Colonic mucosa (tissue), 4 donors: ENCODE measurements around the gene TMUB1. TPM values are rescaled to one million over a fixed set of nuclear protein-coding genes. Genes with fewer than 3 reads are reported as not detected.

ENCODE experiments used
- DNase-seq: peaks from one replicate; pipeline ENCODE4 v3.0.0-alpha.2; 2020
- H3K27ac ChIP-seq: fragments of 200-600 bp; one replicate; pipeline ENCODE4 v1.8.0; 2021
- H3K27me3 ChIP-seq: fragments of 200-600 bp; one replicate; pipeline ENCODE4 v1.8.0; 2021
- H3K36me3 ChIP-seq: fragments of 200-600 bp; one replicate; pipeline ENCODE4 v1.8.0; 2021
- H3K4me1 ChIP-seq: fragments of 200-600 bp; one replicate; pipeline ENCODE4 v1.8.0; 2021; ENCODE audit warnings: mild to moderate bottlenecking
- H3K4me3 ChIP-seq: fragments of 200-600 bp; one replicate; pipeline ENCODE4 v1.8.0; 2021
- H3K9ac ChIP-seq, 2 donors: one replicate each; pipeline ENCODE4 v1.7.0; 2013; ENCODE audit warnings: control low read depth in 2 of 2, low read depth in 2 of 2, low read length in 2 of 2
- H3K9me3 ChIP-seq: fragments of 200-600 bp; one replicate; pipeline ENCODE4 v1.8.0; 2021
- CTCF ChIP-seq: fragments of 200-600 bp; IDR thresholded peaks from one replicate; pipeline ENCODE4 v1.8.0; 2022; ENCODE audit warnings: antibody characterized with exemption, mild to moderate bottlenecking
- intact Hi-C: fragments of 100-400 bp; cut with DNase I; formaldehyde crosslinking; loops from one replicate; pipeline ENCODE4 v1.14.1; 2022
- total RNA-seq, 2 donors: library from RNA; stranded (reverse); fragmentation: NEBNext Ultra II Directional in 1 of 2; extraction: Animal tissue kit (Norgen Biotek cat#: 25700) in 1 of 2; gene quantifications; one replicate each; pipeline ENCODE4 v1.2.1, GENCODE V29; 2021
- donor health status: healthy.
- donor health status: DM: no; HTN: no; CAD: no.
- donor health status: DM: no; HTN: no; CAD: no.

TMUB1 gene
- total RNA-seq, 2 donors from 2014 or later = 73.4 to 103 TPM

- no peak overlapping the region for H3K4me3 ChIP-seq
- no peak for TF ChIP-seq CTCF
- H3K36me3 ChIP-seq = no peaks in the 10 kb centered on the region
- no peaks in the 10 kb centered on the region for H3K27me3 ChIP-seq
- peaks cover 9% of the 10 kb centered on the region for H3K4me1 ChIP-seq
- DNase-seq = no peak
- no peak overlapping the region for H3K9ac ChIP-seq
- H3K27ac ChIP-seq = no peak overlapping the region
- no peaks in the 10 kb centered on the region for H3K9me3 ChIP-seq
- intact Hi-C loops = no loop called here
Observed at GRCh38 chr7:151091988-151092387, 8.7 kb upstream of the TMUB1 start.

GRCh38 chr7:151091431-151091830 lies 8.1 kb upstream of the TMUB1 start:
- Histone ChIP-seq H3K9me3 (no peaks in the 10 kb centered on the region), H3K27ac (no peak overlapping the region), H3K4me3 (no peak overlapping the region), H3K36me3 (no peaks in the 10 kb centered on the region), H3K9ac (no peak overlapping the region), H3K27me3 (no peaks in the 10 kb centered on the region), H3K4me1 (peaks cover 9% of the 10 kb centered on the region)
- intact Hi-C loops = no loop called here
- peak; percentile 78 for DNase-seq
- TF ChIP-seq CTCF = peak; percentile 53

- intact Hi-C loops = no loop called here
- H3K4me3 ChIP-seq = no peak overlapping the region
- no peak for DNase-seq
- no peaks in the 10 kb centered on the region for H3K36me3 ChIP-seq
- no peak for TF ChIP-seq CTCF
- H3K9ac ChIP-seq = no peak overlapping the region
- no peaks in the 10 kb centered on the region for H3K27me3 ChIP-seq
- H3K9me3 ChIP-seq = no peaks in the 10 kb centered on the region
- peaks cover 9% of the 10 kb centered on the region for H3K4me1 ChIP-seq
- no peak overlapping the region for H3K27ac ChIP-seq
Observed at GRCh38 chr7:151091003-151091402, 7.7 kb upstream of the TMUB1 start.

GRCh38 chr7:151089893-151090730 lies 6.8 kb upstream of the TMUB1 start:
- Histone ChIP-seq H3K27me3 (no peaks in the 10 kb centered on the region), H3K4me1 (peaks cover 9% of the 10 kb centered on the region), H3K4me3 (no peak overlapping the region), H3K9ac (peak overlapping the region; percentile 57 to 92), H3K36me3 (no peaks in the 10 kb centered on the region), H3K27ac (peak overlapping the region; percentile 77), H3K9me3 (no peaks in the 10 kb centered on the region)
- intact Hi-C loops = no loop called here
- TF ChIP-seq CTCF = no peak
- DNase-seq = no peak

GRCh38 chr7:151088856-151089699 lies 5.8 kb upstream of the TMUB1 start:
- Histone ChIP-seq H3K27me3 (no peaks in the 10 kb centered on the region), H3K4me3 (no peak overlapping the region), H3K36me3 (no peaks in the 10 kb centered on the region), H3K9ac (peak overlapping the region; percentile 57 to 92), H3K27ac (peak overlapping the region; percentile 77), H3K9me3 (no peaks in the 10 kb centered on the region), H3K4me1 (peaks cover 9% of the 10 kb centered on the region)
- TF ChIP-seq CTCF = no peak
- DNase-seq = peak; percentile 54
- intact Hi-C loops = no loop called here
